HG03571 (cell line): ENCODE measurements around the gene LRRC32.
"Not testable (repeated sequence)": the region's sequence is repeated elsewhere in the genome, so short reads cannot be mapped to it uniquely, and the experiment has no call there.

ENCODE experiments used
- ATAC-seq: cut with Tn5 transposase; IDR thresholded peaks from one replicate; pipeline ENCODE4 v1.9.1; 2021; ENCODE audit not compliant: unreplicated experiment

The LRRC32 gene

GRCh38 chr11:76653012-76653673, 17.4 kb downstream of the LRRC32 start:
- no peak for ATAC-seq

- ATAC-seq: no peak
Measured at GRCh38 chr11:76649851-76650372, 20.6 kb downstream of the LRRC32 start.

GRCh38 chr11:76649011-76649410, 21.5 kb downstream of the LRRC32 start:
- no peak for ATAC-seq

GRCh38 chr11:76648061-76648460, 22.5 kb downstream of the LRRC32 start:
- ATAC-seq: no peak

GRCh38 chr11:76646882-76647534, 23.5 kb downstream of the LRRC32 start:
- ATAC-seq: no peak

GRCh38 chr11:76644591-76644990, 26.0 kb downstream of the LRRC32 start:
- ATAC-seq: no peak

- ATAC-seq: not testable (repeated sequence)
Measured at GRCh38 chr11:76643711-76644110, 26.8 kb downstream of the LRRC32 start.

GRCh38 chr11:76642341-76642740, 28.2 kb downstream of the LRRC32 start:
- no peak for ATAC-seq

GRCh38 chr11:76641905-76642304, 28.6 kb downstream of the LRRC32 start:
- no peak for ATAC-seq

GRCh38 chr11:76640501-76640900, 30.0 kb downstream of the LRRC32 start:
- ATAC-seq: no peak

- ATAC-seq: no peak
Measured at GRCh38 chr11:76639621-76640020, 30.9 kb downstream of the LRRC32 start.

- ATAC-seq: no peak
Measured at GRCh38 chr11:76638270-76639197, 32.0 kb downstream of the LRRC32 start.

- ATAC-seq: peak; percentile 74
Measured at GRCh38 chr11:76637491-76638269, 32.9 kb downstream of the LRRC32 start.

- ATAC-seq: no peak
Measured at GRCh38 chr11:76636826-76637460, 33.6 kb downstream of the LRRC32 start.

- ATAC-seq: no peak
Measured at GRCh38 chr11:76635991-76636738, 34.4 kb downstream of the LRRC32 start.

- no peak for ATAC-seq
Measured at GRCh38 chr11:76634886-76635285, 35.7 kb downstream of the LRRC32 start.

- ATAC-seq: no peak
Measured at GRCh38 chr11:76632492-76632891, 38.1 kb downstream of the LRRC32 start.

- ATAC-seq: no peak
Measured at GRCh38 chr11:76631566-76632308, 38.8 kb downstream of the LRRC32 start.
